HEK293 (cell line): ENCODE data around the gene MEGF8.
A peak's percentile ranks its signal among the peaks of the same experiment; 100 is the strongest.

Experiments
- CTCF ChIA-PET: fragments of 350-600 bp; formaldehyde crosslinking; extraction: SDS; loops from one replicate; lab custom pipeline; 2021; ENCODE audit warnings: antibody characterized with exemption; lab: Yijun Ruan, JAX
- POLR2A ChIA-PET: fragments of 300-600 bp; formaldehyde crosslinking; extraction: SDS; loops from one replicate; lab custom pipeline; 2020; ENCODE audit warnings: antibody characterized with exemption, inconsistent platforms; lab: Yijun Ruan, JAX
- H3K27ac ChIP-seq: fragments of 200-500 bp; sonication (Bioruptor generic); 2 replicates; pipeline ENCODE4 v1.5.1; 2014; ENCODE audit warnings: low read depth, low read length, control low read depth, inconsistent platforms; ENCODE audit errors: extremely low read depth
- H3K36me3 ChIP-seq, 2 experiments: fragments of 200-500 bp in 1 of 2; sonication (Bioruptor generic) in 1 of 2; 1 replicate in 1 of 2; 2 replicates in 1 of 2; pipeline ENCODE4 v1.5.1; 2014 to 2017; ENCODE audit warnings: inconsistent platforms in 2 of 2, low read length in 2 of 2; ENCODE audit not compliant: control insufficient read depth in 2 of 2, insufficient read depth in 1 of 2
- H3K4me1 ChIP-seq: fragments of 200-500 bp; sonication (Bioruptor generic); 2 replicates; pipeline ENCODE4 v1.5.1; 2014; ENCODE audit warnings: mild to moderate bottlenecking, low read length, inconsistent platforms; ENCODE audit not compliant: control insufficient read depth, insufficient read depth
- H3K4me3 ChIP-seq: 2 replicates; pipeline ENCODE4 v1.5.1; 2011; ENCODE audit warnings: low read depth, mild to moderate bottlenecking, control low read depth, low read length, moderate library complexity
- H3K9me3 ChIP-seq: fragments of 200-500 bp; sonication (Bioruptor generic); 2 replicates; pipeline ENCODE4 v1.5.1; 2014; ENCODE audit warnings: low read depth, low read length, inconsistent platforms; ENCODE audit not compliant: control insufficient read depth, insufficient read depth
- RBAK ChIP-seq: fragments of 450-650 bp; formaldehyde crosslinking; IDR thresholded peaks from 2 replicates; pipeline ENCODE4 v1.5.1; 2016; ENCODE audit warnings: missing biosample characterization, missing genetic modification characterization
- SETDB1 ChIP-seq: IDR thresholded peaks from one replicate; pipeline ENCODE4 v1.6.1; 2017; ENCODE audit warnings: mild to moderate bottlenecking, low read length, moderate library complexity, mixed read lengths; ENCODE audit not compliant: insufficient read length
- ZBTB1 ChIP-seq: fragments of 450-650 bp; formaldehyde crosslinking; IDR thresholded peaks from 2 replicates; pipeline ENCODE4 v1.5.1; 2016; ENCODE audit warnings: missing biosample characterization, missing genetic modification characterization
- ZBTB17 ChIP-seq: fragments of 450-650 bp; formaldehyde crosslinking; IDR thresholded peaks from 2 replicates; pipeline ENCODE4 v1.5.1; 2016; ENCODE audit warnings: missing biosample characterization, missing genetic modification characterization
- ZEB2 ChIP-seq: fragments of 450-650 bp; formaldehyde crosslinking; IDR thresholded peaks from 2 replicates; pipeline ENCODE4 v1.5.1; 2016; ENCODE audit warnings: missing biosample characterization, missing genetic modification characterization
- ZIC2 ChIP-seq: fragments of 450-650 bp; formaldehyde crosslinking; IDR thresholded peaks from 2 replicates; pipeline ENCODE4 v1.5.1; 2016; ENCODE audit warnings: missing biosample characterization, missing genetic modification characterization
- ZNF133 ChIP-seq: fragments of 450-650 bp; formaldehyde crosslinking; IDR thresholded peaks from 2 replicates; pipeline ENCODE4 v1.5.1; 2016; ENCODE audit warnings: missing biosample characterization, missing genetic modification characterization
- ZNF16 ChIP-seq: fragments of 450-650 bp; formaldehyde crosslinking; IDR thresholded peaks from 2 replicates; pipeline ENCODE4 v1.5.1; 2016; ENCODE audit warnings: low read depth, missing biosample characterization, missing genetic modification characterization
- ZNF214 ChIP-seq: fragments of 450-650 bp; formaldehyde crosslinking; IDR thresholded peaks from 2 replicates; pipeline ENCODE4 v1.5.1; 2017; ENCODE audit warnings: missing biosample characterization, mild to moderate bottlenecking, missing genetic modification characterization, borderline replicate concordance
- ZNF292 ChIP-seq: fragments of 450-650 bp; formaldehyde crosslinking; IDR thresholded peaks from 2 replicates; pipeline ENCODE4 v1.5.1; 2016; ENCODE audit warnings: low read depth, missing biosample characterization, missing genetic modification characterization, borderline replicate concordance
- ZNF394 ChIP-seq: fragments of 450-650 bp; formaldehyde crosslinking; IDR thresholded peaks from 2 replicates; pipeline ENCODE4 v1.5.1; 2016; ENCODE audit warnings: missing biosample characterization, missing genetic modification characterization, mild to moderate bottlenecking, moderate library complexity, borderline replicate concordance
- ZNF585B ChIP-seq: fragments of 450-650 bp; formaldehyde crosslinking; IDR thresholded peaks from 2 replicates; pipeline ENCODE4 v1.5.1; 2016; ENCODE audit warnings: missing biosample characterization, missing genetic modification characterization
- ZNF768 ChIP-seq: fragments of 450-650 bp; formaldehyde crosslinking; IDR thresholded peaks from 2 replicates; pipeline ENCODE4 v1.5.1; 2018; ENCODE audit warnings: missing biosample characterization, mild to moderate bottlenecking, missing genetic modification characterization
- TF ChIP-seq, protein P1 (sequence below): fragments of 450-650 bp; formaldehyde crosslinking; conservative IDR thresholded peaks from 2 replicates; pipeline ENCODE4 v1.5.1; 2016; ENCODE audit warnings: low read depth, missing biosample characterization, missing genetic modification characterization
- TF ChIP-seq, protein P2 (sequence below): fragments of 450-650 bp; formaldehyde crosslinking; IDR thresholded peaks from 2 replicates; pipeline ENCODE4 v1.5.1; 2016; ENCODE audit warnings: missing biosample characterization, missing genetic modification characterization
- TF ChIP-seq, protein P3 (sequence below): fragments of 450-650 bp; formaldehyde crosslinking; IDR thresholded peaks from 2 replicates; pipeline ENCODE4 v1.5.1; 2016; ENCODE audit warnings: missing biosample characterization, missing genetic modification characterization, low read depth
- TF ChIP-seq, protein P4 (sequence below): fragments of 450-650 bp; formaldehyde crosslinking; IDR thresholded peaks from 2 replicates; pipeline ENCODE4 v1.5.1; 2016; ENCODE audit warnings: missing biosample characterization, missing genetic modification characterization, borderline replicate concordance
- TF ChIP-seq, protein P5 (sequence below): fragments of 450-650 bp; formaldehyde crosslinking; IDR thresholded peaks from 2 replicates; pipeline ENCODE4 v1.5.1; 2016; ENCODE audit warnings: missing biosample characterization, missing genetic modification characterization

Gene MEGF8

DNA sequence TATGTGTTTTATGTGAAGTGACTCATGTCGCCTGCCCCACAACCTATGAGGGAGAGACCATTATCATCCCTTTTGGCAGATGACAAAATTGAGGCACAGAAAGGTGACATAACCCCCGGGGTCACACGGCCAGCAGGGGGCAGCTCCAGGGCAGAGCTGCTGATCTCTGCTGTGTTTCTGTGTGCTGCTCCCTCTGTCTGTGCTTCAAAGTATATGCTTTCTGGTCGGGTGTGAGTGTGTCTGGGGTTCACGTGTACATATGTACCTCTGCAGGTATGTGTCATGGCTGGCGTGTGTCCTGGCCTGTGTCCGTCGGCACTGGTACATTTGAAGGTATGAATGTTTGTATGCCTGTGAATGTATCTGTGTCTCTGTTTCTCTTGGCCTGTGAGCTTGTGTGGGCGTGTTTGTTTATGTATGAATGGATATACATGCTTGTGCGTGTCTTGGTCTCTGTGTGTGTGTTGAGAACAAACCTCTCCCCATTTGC lies 94.7 kb downstream of the MEGF8 start (continued):
- TF ChIP-seq RBAK (tag by site-specific recombination) = no peak
- peak; percentile 84; the same call in 1 of the 2 replicates for TF ChIP-seq ZNF768 (tag by site-specific recombination)
- TF ChIP-seq, protein P1, sequence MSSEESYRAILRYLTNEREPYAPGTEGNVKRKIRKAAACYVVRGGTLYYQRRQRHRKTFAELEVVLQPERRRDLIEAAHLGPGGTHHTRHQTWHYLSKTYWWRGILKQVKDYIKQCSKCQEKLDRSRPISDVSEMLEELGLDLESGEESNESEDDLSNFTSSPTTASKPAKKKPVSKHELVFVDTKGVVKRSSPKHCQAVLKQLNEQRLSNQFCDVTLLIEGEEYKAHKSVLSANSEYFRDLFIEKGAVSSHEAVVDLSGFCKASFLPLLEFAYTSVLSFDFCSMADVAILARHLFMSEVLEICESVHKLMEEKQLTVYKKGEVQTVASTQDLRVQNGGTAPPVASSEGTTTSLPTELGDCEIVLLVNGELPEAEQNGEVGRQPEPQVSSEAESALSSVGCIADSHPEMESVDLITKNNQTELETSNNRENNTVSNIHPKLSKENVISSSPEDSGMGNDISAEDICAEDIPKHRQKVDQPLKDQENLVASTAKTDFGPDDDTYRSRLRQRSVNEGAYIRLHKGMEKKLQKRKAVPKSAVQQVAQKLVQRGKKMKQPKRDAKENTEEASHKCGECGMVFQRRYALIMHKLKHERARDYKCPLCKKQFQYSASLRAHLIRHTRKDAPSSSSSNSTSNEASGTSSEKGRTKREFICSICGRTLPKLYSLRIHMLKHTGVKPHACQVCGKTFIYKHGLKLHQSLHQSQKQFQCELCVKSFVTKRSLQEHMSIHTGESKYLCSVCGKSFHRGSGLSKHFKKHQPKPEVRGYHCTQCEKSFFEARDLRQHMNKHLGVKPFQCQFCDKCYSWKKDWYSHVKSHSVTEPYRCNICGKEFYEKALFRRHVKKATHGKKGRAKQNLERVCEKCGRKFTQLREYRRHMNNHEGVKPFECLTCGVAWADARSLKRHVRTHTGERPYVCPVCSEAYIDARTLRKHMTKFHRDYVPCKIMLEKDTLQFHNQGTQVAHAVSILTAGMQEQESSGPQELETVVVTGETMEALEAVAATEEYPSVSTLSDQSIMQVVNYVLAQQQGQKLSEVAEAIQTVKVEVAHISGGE (tag by site-specific recombination) = no peak
- TF ChIP-seq ZNF585B = no peak
- TF ChIP-seq, protein P2, sequence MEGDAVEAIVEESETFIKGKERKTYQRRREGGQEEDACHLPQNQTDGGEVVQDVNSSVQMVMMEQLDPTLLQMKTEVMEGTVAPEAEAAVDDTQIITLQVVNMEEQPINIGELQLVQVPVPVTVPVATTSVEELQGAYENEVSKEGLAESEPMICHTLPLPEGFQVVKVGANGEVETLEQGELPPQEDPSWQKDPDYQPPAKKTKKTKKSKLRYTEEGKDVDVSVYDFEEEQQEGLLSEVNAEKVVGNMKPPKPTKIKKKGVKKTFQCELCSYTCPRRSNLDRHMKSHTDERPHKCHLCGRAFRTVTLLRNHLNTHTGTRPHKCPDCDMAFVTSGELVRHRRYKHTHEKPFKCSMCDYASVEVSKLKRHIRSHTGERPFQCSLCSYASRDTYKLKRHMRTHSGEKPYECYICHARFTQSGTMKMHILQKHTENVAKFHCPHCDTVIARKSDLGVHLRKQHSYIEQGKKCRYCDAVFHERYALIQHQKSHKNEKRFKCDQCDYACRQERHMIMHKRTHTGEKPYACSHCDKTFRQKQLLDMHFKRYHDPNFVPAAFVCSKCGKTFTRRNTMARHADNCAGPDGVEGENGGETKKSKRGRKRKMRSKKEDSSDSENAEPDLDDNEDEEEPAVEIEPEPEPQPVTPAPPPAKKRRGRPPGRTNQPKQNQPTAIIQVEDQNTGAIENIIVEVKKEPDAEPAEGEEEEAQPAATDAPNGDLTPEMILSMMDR (tag by site-specific recombination) = peak; percentile 97
- TF ChIP-seq SETDB1 = no peak
- TF ChIP-seq, protein P3, sequence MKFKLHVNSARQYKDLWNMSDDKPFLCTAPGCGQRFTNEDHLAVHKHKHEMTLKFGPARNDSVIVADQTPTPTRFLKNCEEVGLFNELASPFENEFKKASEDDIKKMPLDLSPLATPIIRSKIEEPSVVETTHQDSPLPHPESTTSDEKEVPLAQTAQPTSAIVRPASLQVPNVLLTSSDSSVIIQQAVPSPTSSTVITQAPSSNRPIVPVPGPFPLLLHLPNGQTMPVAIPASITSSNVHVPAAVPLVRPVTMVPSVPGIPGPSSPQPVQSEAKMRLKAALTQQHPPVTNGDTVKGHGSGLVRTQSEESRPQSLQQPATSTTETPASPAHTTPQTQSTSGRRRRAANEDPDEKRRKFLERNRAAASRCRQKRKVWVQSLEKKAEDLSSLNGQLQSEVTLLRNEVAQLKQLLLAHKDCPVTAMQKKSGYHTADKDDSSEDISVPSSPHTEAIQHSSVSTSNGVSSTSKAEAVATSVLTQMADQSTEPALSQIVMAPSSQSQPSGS (tag by site-specific recombination) = no peak
- TF ChIP-seq ZBTB1 (tag by site-specific recombination) = no peak
- no peak for TF ChIP-seq ZNF16 (tag by site-specific recombination)
- TF ChIP-seq ZNF394 (tag by site-specific recombination) = no peak
- peak; percentile 68 for TF ChIP-seq ZEB2 (tag by site-specific recombination)
- peak; percentile 42 for TF ChIP-seq ZIC2 (tag by site-specific recombination)
- TF ChIP-seq ZNF214 (tag by site-specific recombination) = no peak

DNA sequence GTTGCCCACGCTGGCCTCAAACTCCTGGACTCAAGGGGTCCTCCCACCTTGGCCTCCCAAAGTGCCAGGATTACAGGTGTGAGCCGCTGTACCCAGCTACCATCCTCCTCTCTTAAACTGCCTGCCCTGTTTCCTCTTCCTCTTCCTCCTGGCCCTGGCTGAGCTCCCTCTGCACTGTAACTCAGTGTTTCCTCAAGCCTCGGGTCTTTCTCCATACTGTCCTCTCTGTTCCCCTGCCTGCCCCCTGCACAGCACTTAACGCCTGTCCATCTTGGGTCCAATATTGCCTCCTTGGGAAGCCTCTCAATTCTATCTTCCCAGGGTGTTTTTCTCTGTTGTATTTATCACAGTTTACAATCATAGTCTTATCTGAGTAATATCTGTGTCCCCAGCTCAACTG lies 95.7 kb downstream of the MEGF8 start:
- ChIA-PET CTCF (interaction anchor here (0.6 to 11.4 kb wide), 8 partner anchors 9 to 485 kb away, joined by 3 to 98 read pairs (median 5); partner anchors contain the start of gene CXCL17), POLR2A (interaction anchor here (1.5 to 1.9 kb wide), 2 partner anchors 19 to 24 kb away, joined by 6 read pairs; no protein-coding TSS in a partner anchor)
- Histone ChIP-seq H3K36me3 (no peaks in the 10 kb centered on the region), H3K4me3 (no peak overlapping the region), H3K27ac (no peak overlapping the region), H3K4me1 (peaks cover 3% of the 10 kb centered on the region; the same call in 1 of the 2 replicates), H3K9me3 (no peaks in the 10 kb centered on the region)
- no peak for TF ChIP-seq ZNF133
- no peak for TF ChIP-seq ZBTB17 (tag by site-specific recombination)
- TF ChIP-seq ZNF292 (tag by site-specific recombination) = no peak
- TF ChIP-seq, protein P4, sequence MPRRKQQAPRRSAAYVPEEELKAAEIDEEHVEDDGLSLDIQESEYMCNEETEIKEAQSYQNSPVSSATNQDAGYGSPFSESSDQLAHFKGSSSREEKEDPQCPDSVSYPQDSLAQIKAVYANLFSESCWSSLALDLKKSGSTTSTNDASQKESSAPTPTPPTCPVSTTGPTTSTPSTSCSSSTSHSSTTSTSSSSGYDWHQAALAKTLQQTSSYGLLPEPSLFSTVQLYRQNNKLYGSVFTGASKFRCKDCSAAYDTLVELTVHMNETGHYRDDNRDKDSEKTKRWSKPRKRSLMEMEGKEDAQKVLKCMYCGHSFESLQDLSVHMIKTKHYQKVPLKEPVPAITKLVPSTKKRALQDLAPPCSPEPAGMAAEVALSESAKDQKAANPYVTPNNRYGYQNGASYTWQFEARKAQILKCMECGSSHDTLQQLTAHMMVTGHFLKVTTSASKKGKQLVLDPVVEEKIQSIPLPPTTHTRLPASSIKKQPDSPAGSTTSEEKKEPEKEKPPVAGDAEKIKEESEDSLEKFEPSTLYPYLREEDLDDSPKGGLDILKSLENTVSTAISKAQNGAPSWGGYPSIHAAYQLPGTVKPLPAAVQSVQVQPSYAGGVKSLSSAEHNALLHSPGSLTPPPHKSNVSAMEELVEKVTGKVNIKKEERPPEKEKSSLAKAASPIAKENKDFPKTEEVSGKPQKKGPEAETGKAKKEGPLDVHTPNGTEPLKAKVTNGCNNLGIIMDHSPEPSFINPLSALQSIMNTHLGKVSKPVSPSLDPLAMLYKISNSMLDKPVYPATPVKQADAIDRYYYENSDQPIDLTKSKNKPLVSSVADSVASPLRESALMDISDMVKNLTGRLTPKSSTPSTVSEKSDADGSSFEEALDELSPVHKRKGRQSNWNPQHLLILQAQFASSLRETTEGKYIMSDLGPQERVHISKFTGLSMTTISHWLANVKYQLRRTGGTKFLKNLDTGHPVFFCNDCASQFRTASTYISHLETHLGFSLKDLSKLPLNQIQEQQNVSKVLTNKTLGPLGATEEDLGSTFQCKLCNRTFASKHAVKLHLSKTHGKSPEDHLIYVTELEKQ (tag by site-specific recombination) = no peak
- TF ChIP-seq, protein P3 (tag by site-specific recombination) = no peak
- TF ChIP-seq, protein P5, sequence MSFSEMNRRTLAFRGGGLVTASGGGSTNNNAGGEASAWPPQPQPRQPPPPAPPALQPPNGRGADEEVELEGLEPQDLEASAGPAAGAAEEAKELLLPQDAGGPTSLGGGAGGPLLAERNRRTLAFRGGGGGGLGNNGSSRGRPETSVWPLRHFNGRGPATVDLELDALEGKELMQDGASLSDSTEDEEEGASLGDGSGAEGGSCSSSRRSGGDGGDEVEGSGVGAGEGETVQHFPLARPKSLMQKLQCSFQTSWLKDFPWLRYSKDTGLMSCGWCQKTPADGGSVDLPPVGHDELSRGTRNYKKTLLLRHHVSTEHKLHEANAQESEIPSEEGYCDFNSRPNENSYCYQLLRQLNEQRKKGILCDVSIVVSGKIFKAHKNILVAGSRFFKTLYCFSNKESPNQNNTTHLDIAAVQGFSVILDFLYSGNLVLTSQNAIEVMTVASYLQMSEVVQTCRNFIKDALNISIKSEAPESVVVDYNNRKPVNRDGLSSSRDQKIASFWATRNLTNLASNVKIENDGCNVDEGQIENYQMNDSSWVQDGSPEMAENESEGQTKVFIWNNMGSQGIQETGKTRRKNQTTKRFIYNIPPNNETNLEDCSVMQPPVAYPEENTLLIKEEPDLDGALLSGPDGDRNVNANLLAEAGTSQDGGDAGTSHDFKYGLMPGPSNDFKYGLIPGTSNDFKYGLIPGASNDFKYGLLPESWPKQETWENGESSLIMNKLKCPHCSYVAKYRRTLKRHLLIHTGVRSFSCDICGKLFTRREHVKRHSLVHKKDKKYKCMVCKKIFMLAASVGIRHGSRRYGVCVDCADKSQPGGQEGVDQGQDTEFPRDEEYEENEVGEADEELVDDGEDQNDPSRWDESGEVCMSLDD = no peak
